NCI-H69 (cell line): ENCODE data around the gene POU3F3.

Source experiments
- DNase-seq: peaks from one replicate; lab custom pipeline; 2025; lab: John Stamatoyannopoulos, UW

Gene POU3F3

GRCh38 chr2:104862058-104862941 lies 8.4 kb downstream of the POU3F3 start:
- DNase-seq = peak; percentile 1

DNA sequence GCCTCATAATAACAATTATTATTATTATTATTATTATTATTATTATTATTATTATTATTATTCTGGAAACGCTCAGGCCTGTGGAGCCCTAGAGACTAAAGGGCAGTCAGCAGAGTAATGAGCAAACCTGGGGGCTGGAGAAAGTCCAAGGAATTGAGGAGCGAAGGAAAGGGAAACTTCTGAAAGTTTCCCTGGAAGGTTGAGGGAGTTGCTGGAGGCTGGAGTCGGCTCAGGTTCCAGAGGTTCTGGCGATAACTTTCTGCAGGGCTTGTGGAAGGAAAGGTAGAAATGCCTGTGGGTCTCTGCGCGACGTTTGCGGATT lies 9.2 kb downstream of the POU3F3 start:
- DNase-seq = no peak

- DNase-seq = no peak
Observed at GRCh38 chr2:104863468-104864279, 9.8 kb downstream of the POU3F3 start.

- DNase-seq = no peak
Observed at GRCh38 chr2:104864280-104865095, 10.6 kb downstream of the POU3F3 start.

DNA sequence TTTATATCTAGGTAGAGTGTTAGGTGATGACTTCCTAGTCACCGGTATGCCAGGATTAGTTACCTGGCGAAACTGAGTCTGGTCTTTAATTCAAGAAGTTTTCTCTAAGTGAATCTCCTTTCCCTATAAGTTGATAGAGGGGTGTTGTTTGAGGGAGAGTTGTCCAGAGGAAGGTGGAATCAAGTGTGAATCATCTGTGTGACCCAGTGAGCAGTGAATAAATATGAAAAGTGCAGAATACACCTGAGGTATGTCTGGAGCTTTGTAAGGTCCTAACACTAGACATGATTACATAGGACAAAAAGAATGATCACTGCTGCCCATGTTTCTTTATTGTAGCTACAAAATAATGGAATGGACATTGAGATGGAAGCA lies 11.2 kb downstream of the POU3F3 start:
- DNase-seq = no peak

DNA sequence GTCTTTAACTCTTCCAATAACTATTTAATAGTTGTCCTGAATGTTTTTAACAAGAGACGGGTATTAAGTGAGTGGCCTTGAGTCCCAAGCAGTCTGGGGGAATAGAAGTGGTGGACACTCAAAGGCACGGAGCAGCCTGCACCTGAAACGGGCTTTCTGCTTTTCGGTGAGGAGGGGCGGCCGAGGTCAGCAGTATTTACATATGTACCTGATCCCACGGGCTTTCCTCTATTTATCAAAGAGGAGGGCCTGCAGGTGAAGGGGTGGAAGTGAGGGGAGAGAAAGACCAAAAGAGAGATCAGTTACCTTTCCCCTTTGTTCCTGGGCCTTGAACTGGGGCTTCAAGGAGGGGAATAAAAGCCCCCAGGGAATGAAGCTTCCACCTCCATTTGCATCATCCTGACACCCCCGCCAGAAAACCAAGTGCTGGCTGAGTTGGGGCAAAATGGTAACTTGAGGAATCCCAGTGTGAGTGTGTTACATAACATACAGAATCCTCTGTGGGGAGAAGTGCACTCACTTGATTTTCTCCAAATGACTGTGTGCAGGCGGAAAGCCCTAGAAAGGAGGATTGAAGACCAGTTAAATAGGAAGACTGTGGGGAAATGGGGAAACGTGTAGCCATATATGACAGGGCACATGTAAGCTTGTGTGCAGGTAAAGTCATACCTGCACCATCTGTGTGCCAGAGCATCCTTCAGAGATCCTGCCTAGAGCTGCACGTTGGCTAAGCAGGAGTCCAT lies 12.4 kb downstream of the POU3F3 start:
- no peak for DNase-seq

DNA sequence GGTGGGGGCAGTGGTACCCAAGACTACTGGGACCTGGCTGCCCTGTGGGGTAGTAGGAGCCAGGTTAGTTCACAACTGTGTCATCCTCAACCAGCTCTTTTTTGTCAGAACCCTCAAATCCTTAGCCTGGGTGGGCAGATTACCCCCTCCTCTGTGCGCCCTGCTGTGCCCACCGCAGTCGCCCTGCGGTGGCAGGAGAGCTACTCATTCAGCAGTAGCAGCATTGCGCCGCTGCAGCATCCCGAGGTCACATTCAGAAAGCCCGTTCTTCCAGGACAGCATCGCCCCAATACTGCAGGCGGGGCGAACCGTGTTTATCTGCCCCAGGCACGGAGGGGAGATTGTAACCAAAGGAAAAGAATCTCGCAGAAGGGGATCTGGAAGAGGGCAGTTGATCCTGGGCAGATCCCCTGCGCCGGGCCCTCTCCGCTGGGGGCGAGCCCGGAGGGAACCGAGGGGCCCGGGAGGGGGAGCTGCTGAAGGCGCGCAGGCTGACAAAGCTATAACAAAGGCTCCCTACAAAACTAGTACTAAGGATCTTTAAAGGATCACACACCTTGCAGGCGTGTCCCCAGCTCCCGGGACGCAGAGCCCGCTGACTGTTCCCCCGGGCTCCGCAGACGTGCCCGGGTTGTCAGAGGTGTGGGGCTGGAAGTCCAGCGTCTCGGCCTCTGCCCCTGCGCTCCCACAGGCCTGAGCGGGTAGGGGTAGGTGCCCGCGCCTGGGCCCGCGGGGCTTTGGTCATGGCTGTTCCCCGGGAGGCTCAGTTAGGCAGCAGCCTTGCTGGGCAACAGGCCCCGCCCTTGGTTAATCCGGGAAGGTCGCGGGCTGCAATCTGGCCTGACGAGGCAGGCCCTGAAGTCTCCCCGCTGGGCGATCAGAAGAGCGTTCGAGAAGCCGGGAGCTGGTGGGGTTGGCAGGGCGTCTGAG lies 13.2 kb downstream of the POU3F3 start:
- DNase-seq = no peak

GRCh38 chr2:104867813-104868504 lies 14.0 kb downstream of the POU3F3 start:
- no peak for DNase-seq

- DNase-seq = no peak
Observed at GRCh38 chr2:104868505-104868866, 14.6 kb downstream of the POU3F3 start.

- no peak for DNase-seq
Observed at GRCh38 chr2:104870100-104870975, 16.4 kb downstream of the POU3F3 start.

- no peak for DNase-seq
Observed at GRCh38 chr2:104871649-104871971, 17.7 kb downstream of the POU3F3 start.

DNA sequence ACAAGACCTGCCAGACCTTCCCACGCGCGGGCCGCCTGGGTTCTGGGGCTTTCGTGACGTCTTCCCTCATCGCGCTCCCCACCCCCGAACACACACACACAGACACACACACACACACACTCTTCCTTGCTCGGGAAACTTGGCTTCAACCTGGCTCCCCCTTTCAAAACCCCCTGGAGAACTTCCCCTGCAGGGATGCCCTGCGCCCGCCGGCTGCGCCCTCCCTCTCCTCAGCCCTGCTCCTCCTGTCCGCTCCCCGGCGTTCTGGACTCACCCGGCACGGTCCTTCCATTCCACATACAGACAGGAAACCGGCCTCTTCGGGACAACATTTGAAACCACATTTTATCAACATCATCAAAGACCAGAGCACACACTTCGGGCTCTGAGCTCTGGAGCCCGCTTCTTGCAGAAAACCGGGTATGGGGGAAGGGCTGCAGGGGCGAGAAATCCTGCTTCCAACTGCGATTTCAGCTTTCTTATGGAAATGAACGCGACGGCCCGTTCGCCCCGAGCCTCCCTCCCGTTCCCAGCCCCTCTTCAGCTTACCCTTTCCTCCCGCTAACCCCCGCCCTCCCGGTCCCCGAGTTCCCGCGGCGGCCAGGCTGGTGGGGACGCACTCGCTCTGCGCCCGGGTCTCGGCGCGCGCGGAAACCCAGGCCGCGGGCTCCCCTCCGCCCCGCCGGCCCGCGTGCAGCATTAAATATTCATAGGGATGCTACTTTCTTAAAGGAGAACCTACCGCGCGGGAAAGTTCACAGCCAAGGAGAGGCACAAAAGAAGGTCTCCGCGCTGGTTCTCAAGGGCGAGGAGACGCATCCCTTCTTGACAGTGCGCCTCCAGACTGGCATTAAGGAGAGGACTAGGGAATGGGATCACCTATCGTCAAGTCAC lies 18.3 kb downstream of the POU3F3 start:
- no peak for DNase-seq

- peak; percentile 59 for DNase-seq
Observed at GRCh38 chr2:104872866-104873688, 19.2 kb downstream of the POU3F3 start.

- no peak for DNase-seq
Observed at GRCh38 chr2:104873689-104874054, 19.8 kb downstream of the POU3F3 start.

DNA sequence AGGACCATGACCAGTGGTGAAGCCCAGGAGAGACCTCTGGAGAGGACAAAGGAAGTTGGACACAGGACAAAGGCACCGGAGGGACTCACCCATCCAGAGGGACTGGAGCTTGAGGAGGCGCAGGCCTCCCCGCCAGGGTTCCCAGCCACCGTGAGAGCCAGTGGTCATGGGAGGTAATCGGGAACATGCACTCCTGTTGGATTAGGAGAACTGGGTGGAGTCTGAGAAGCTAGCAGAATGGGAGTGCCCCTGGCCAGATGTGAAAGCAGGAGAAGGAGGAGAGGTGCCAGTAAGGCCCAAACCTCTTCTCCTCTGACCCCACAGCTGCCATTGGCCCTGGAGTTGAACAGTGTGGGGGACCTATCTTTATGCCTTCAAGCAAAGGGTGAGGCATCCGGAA lies 20.3 kb downstream of the POU3F3 start:
- no peak for DNase-seq

DNA sequence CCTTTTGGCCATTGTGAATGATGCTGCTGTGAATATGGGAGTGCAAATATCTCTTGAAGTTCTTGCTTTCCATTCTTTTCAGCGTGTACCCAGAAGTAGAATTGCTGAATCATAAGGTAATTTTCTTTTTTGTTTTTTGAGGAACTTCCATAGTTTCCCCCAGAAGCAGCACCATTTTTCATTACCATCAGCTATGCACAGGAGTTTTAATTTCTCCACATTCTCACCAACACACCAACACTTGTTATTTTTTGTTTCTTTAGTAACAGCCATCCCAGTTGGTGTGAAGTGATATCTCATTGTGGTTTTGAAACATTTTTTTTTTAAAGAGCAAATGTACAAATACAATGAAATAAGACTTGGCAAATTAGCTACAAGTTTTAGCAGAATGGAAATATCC lies 21.3 kb downstream of the POU3F3 start:
- no peak for DNase-seq
